Caco-2 (cell line): ENCODE measurements around the gene VPS29. TPM values are rescaled to one million over a fixed set of nuclear protein-coding genes. Genes with fewer than 3 reads are reported as not detected.

ENCODE experiments used
- BruUV-seq: library from RNA; stranded (reverse); fragments of 400-500 nt; replicated peaks from 2 replicates; lab custom pipeline; 2021; lab: Mats Ljungman, UMichigan
- CTCF ChIA-PET: fragments of 300-600 bp; sonication (Branson Sonifier 250); formaldehyde crosslinking; loops from one replicate; lab custom pipeline; 2022; ENCODE audit warnings: antibody characterized with exemption; lab: Charles Lee
- POLR2A ChIA-PET: fragments of 300-600 bp; sonication (Branson Sonifier 250); formaldehyde crosslinking; loops from one replicate; lab custom pipeline; 2022; ENCODE audit warnings: antibody characterized with exemption; lab: Charles Lee
- DNase-seq, 2 experiments: peaks; one replicate each; pipeline versions ENCODE4 v3.0.0 to v3.0.0-alpha.2; 2020 to 2022
- H3K27me3 ChIP-seq: replicated peaks from 2 replicates; pipeline ENCODE4 v1.6.0; 2011; ENCODE audit warnings: low read length; ENCODE audit not compliant: control insufficient read depth, insufficient read depth
- H3K36me3 ChIP-seq: 2 replicates; pipeline ENCODE4 v1.5.1; 2011; ENCODE audit warnings: low read length; ENCODE audit not compliant: control insufficient read depth, insufficient read depth
- H3K4me1 ChIP-seq: fragments of 250-450 bp; sonication (Bioruptor Pico); 2 replicates; pipeline ENCODE4 v1.5.1; 2020; ENCODE audit warnings: mild to moderate bottlenecking
- H3K4me3 ChIP-seq: 2 replicates; pipeline ENCODE4 v1.5.1; 2011; ENCODE audit warnings: low read depth, mild to moderate bottlenecking, control low read depth, low read length
- H3K9me3 ChIP-seq: fragments of 250-450 bp; sonication (Bioruptor Pico); 2 replicates; pipeline ENCODE4 v1.5.1; 2020; ENCODE audit warnings: mild to moderate bottlenecking, moderate library complexity
- H3K27ac Mint-ChIP-seq: one replicate; pipeline ENCODE4 v1.8.0; 2022; ENCODE audit warnings: mixed read lengths; ENCODE audit not compliant: unreplicated experiment
- H3K27me3 Mint-ChIP-seq: one replicate; pipeline ENCODE4 v1.8.0; 2022; ENCODE audit warnings: mixed read lengths; ENCODE audit not compliant: insufficient read depth, unreplicated experiment
- H3K36me3 Mint-ChIP-seq: one replicate; pipeline ENCODE4 v1.8.0; 2022; ENCODE audit warnings: mild to moderate bottlenecking, mixed read lengths; ENCODE audit not compliant: insufficient read depth, unreplicated experiment
- H3K4me1 Mint-ChIP-seq: one replicate; pipeline ENCODE4 v1.8.0; 2022; ENCODE audit warnings: low read depth, mixed read lengths; ENCODE audit not compliant: unreplicated experiment
- H3K4me3 Mint-ChIP-seq: one replicate; pipeline ENCODE4 v1.8.0; 2022; ENCODE audit warnings: mild to moderate bottlenecking, moderate library complexity, mixed read lengths; ENCODE audit not compliant: unreplicated experiment
- H3K9me3 Mint-ChIP-seq: one replicate; pipeline ENCODE4 v1.8.0; 2022; ENCODE audit warnings: mixed read lengths; ENCODE audit not compliant: unreplicated experiment
- intact Hi-C: fragments of 100-400 bp; cut with micrococcal nuclease; formaldehyde crosslinking; loops from one replicate; pipeline ENCODE4 v1.10.0; 2022; ENCODE audit not compliant: unreplicated experiment
- total RNA-seq: library from RNA; stranded (reverse); gene quantifications from 2 replicates; pipeline ENCODE4 v1.2.3, GENCODE V29; 2022
- TF ChIP-seq, protein P1 (sequence below), 2 experiments: fragments of 200-600 bp in 1 of 2; IDR thresholded peaks; 1 replicate in 1 of 2; 2 replicates in 1 of 2; pipeline versions ENCODE4 v1.5.1 to v1.8.0; 2011 to 2022; ENCODE audit warnings: antibody characterized with exemption in 1 of 2, control low read depth in 1 of 2, inconsistent platforms in 1 of 2, low read depth in 1 of 2, low read length in 1 of 2, mild to moderate bottlenecking in 1 of 2, moderate library complexity in 1 of 2; ENCODE audit not compliant: insufficient read depth in 1 of 2, severe bottlenecking in 1 of 2, unreplicated experiment in 1 of 2

The VPS29 gene
- total RNA-seq, 1 experiment from 2014 or later: 127 TPM

DNA sequence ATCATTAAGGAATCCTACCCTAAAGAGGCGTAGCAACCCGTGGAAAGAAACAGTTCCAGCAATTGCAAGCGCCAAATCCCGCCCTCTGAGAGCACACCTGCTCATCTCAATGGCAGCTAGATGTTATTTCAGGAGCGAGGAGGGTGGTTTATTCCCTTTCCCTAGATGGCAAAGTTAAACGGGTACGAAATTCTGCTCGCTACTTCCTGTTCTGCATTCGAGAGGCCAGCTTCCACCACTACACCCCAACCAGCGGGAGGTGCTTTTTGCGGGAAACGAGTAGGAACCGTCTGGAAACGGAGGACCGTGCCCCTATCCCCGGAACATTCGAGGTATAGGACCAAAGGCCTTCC is 536 bp downstream of the VPS29 start:
- H3K4me1 Mint-ChIP-seq: no peaks in the 10 kb centered on the region
- Histone ChIP-seq H3K9me3 (no peaks in the 10 kb centered on the region), H3K4me1 (peaks cover 21% of the 10 kb centered on the region), H3K27me3 (no peaks in the 10 kb centered on the region), H3K36me3 (no peaks in the 10 kb centered on the region), H3K4me3 (peak overlapping the region; percentile 55)
- BruUV-seq: TSS peak; percentile 60
- H3K27ac Mint-ChIP-seq: peak overlapping the region; percentile 97
- POLR2A ChIA-PET: interaction anchor here (0.5 to 5.5 kb wide), 3 partner anchors 33 to 819 kb away, joined by 6 to 36 read pairs (median 13); partner anchors contain the start of genes ARPC3, FAM216A and GPN3
- H3K9me3 Mint-ChIP-seq: no peaks in the 10 kb centered on the region
- intact Hi-C loops: loop anchor here (5.0 kb wide), 1 partner anchor 49 kb away; the partner anchor contains the start of gene ARPC3
- peak overlapping the region; percentile 95 for H3K4me3 Mint-ChIP-seq
- H3K36me3 Mint-ChIP-seq: peaks cover 41% of the 10 kb centered on the region
- TF ChIP-seq, protein P1, sequence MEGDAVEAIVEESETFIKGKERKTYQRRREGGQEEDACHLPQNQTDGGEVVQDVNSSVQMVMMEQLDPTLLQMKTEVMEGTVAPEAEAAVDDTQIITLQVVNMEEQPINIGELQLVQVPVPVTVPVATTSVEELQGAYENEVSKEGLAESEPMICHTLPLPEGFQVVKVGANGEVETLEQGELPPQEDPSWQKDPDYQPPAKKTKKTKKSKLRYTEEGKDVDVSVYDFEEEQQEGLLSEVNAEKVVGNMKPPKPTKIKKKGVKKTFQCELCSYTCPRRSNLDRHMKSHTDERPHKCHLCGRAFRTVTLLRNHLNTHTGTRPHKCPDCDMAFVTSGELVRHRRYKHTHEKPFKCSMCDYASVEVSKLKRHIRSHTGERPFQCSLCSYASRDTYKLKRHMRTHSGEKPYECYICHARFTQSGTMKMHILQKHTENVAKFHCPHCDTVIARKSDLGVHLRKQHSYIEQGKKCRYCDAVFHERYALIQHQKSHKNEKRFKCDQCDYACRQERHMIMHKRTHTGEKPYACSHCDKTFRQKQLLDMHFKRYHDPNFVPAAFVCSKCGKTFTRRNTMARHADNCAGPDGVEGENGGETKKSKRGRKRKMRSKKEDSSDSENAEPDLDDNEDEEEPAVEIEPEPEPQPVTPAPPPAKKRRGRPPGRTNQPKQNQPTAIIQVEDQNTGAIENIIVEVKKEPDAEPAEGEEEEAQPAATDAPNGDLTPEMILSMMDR (IDR thresholded peaks at IDR 0.05; ENCODE audit: insufficient read depth in 1 of 2, low read depth in 1 of 2, low read length in 1 of 2, severe bottlenecking in 1 of 2, unreplicated experiment in 1 of 2): no peak
- no peaks in the 10 kb centered on the region for H3K27me3 Mint-ChIP-seq
- CTCF ChIA-PET: interaction anchor here (0.6 kb wide), 1 partner anchor 32 kb away, joined by 3 read pairs; no protein-coding TSS in a partner anchor
- no peak for DNase-seq

DNA sequence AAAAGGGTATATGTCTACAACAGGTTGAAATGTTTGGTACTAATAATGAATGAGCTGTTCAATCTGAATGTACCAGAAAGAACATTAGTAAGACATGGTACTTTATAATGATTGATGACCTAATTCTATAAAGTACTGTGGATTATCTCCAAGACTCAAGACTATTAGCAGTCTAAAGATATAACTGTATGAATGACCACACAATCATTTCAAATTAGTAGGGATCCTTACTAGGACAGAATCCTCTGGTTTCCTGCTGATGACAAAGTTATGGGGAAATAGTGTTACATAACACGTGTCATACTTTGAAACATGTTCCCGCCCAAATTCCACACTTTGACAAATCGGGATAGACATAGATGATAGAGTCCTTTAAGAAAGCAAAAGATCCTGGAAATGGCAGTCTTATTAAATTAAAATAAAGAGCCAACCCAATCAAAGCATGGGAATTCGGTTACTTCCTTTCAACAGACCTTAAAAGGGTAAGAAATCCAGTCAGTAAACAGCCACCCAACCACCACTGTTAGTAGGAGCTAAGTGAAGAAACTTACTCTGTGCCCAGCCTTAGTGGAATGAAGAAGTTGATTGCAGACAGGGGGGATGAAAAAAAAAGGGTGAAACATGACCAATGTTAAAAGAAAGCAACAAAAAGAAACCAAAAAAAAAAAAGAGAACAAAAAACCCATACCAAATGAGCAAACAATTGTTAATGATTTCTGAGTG is 2.8 kb downstream of the VPS29 start:
- TF ChIP-seq, protein P1 (IDR thresholded peaks at IDR 0.05; ENCODE audit: insufficient read depth in 1 of 2, low read depth in 1 of 2, low read length in 1 of 2, severe bottlenecking in 1 of 2, unreplicated experiment in 1 of 2): no peak
- POLR2A ChIA-PET: interaction anchor here (0.7 to 5.5 kb wide), 2 partner anchors 30 to 251 kb away, joined by 5 to 36 read pairs; partner anchors contain the start of genes FAM216A and GPN3
- Mint-ChIP-seq H3K27me3 (no peaks in the 10 kb centered on the region), H3K9me3 (no peaks in the 10 kb centered on the region), H3K4me1 (no peaks in the 10 kb centered on the region), H3K27ac (peak overlapping the region; percentile 51), H3K36me3 (peaks cover 62% of the 10 kb centered on the region), H3K4me3 (peak overlapping the region; percentile 95)
- no TSS peak for BruUV-seq
- CTCF ChIA-PET: interaction anchor here (0.7 to 1.2 kb wide), 3 partner anchors 31 to 1916 kb away, joined by 4 to 6 read pairs (median 6); partner anchors contain the start of gene GPN3
- H3K36me3 ChIP-seq: no peaks in the 10 kb centered on the region
- H3K9me3 ChIP-seq: no peaks in the 10 kb centered on the region
- H3K27me3 ChIP-seq: no peaks in the 10 kb centered on the region
- H3K4me1 ChIP-seq: peaks cover 21% of the 10 kb centered on the region
- peak in 1 of 2 experiments; percentile 33 for DNase-seq
- H3K4me3 ChIP-seq: no peak overlapping the region
- intact Hi-C loops: no loop called here

DNA sequence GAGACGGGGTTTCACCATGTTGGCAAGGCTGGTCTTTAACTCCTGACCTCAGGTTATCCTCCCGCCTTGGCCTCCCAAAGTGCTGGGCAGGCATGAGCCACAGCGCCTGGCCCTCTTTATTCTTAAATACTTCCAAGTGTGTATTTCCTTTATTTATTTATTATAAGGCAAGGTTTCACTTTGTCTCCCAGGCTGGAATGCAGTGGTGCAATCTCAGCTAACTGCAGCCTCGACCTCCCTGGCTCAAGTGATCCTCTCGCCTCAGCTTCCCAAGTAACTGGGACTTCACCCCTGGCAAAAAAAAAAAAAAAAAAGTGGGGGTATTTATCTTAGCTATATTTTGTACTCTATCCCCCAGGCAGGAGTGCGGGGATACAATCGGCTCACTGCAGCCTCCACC is 26.5 kb downstream of the VPS29 start:
- H3K36me3 Mint-ChIP-seq: peaks cover 6% of the 10 kb centered on the region
- CTCF ChIA-PET: no interaction called here
- BruUV-seq: no TSS peak

More for the DNA sequence above, 26.5 kb downstream of the VPS29 start:
- no peaks in the 10 kb centered on the region for H3K9me3 ChIP-seq
- Mint-ChIP-seq H3K4me1 (no peaks in the 10 kb centered on the region), H3K27ac (no peak overlapping the region), H3K27me3 (no peaks in the 10 kb centered on the region), H3K9me3 (no peaks in the 10 kb centered on the region), H3K4me3 (no peak overlapping the region)
- TF ChIP-seq, protein P1 (IDR thresholded peaks at IDR 0.05; ENCODE audit: insufficient read depth in 1 of 2, low read depth in 1 of 2, low read length in 1 of 2, severe bottlenecking in 1 of 2, unreplicated experiment in 1 of 2): no peak
- H3K27me3 ChIP-seq: no peaks in the 10 kb centered on the region
- no peaks in the 10 kb centered on the region for H3K4me1 ChIP-seq
- POLR2A ChIA-PET: interaction anchor here (0.6 kb wide), 1 partner anchor 145 kb away, joined by 3 read pairs; no protein-coding TSS in a partner anchor
- intact Hi-C loops: no loop called here
- H3K4me3 ChIP-seq: no peak overlapping the region
- no peaks in the 10 kb centered on the region for H3K36me3 ChIP-seq
- no peak for DNase-seq
